KBM-7 (cell line): ENCODE data around the gene GPR176.
"Not testable (repeated sequence)": the region's sequence is repeated elsewhere in the genome, so short reads cannot be mapped to it uniquely, and the experiment has no call there.

Experiments used
- DNase-seq: peaks from one replicate; pipeline ENCODE4 v3.0.0-alpha.2; 2015
- in situ Hi-C: fragments of 300-500 bp; cut with MboI; formaldehyde crosslinking; loops from 2 replicates; pipeline ENCODE4 v1.14.3; 2020; ENCODE audit warnings: low sequenced_read_pairs, low pct_unique_long_range_greater_than_20kb, mixed read lengths

GPR176 gene

GRCh38 chr15:39835550-39835949 lies 84.5 kb downstream of the GPR176 start:
- no peak for DNase-seq
- in situ Hi-C loops, result no loop called here

GRCh38 chr15:39834256-39834655 lies 85.8 kb downstream of the GPR176 start:
- no peak for DNase-seq
- in situ Hi-C loops, result no loop called here

GRCh38 chr15:39833515-39833981 lies 86.5 kb downstream of the GPR176 start:
- in situ Hi-C loops, result no loop called here
- DNase-seq, result no peak

GRCh38 chr15:39830166-39830565 lies 89.9 kb downstream of the GPR176 start:
- in situ Hi-C loops, result no loop called here
- no peak for DNase-seq

- in situ Hi-C loops, result no loop called here
- no peak for DNase-seq
Measured at GRCh38 chr15:39828374-39828931, 91.6 kb downstream of the GPR176 start.

- in situ Hi-C loops, result no loop called here
- no peak for DNase-seq
Measured at GRCh38 chr15:39826975-39827374, 93.1 kb downstream of the GPR176 start.

- no peak for DNase-seq
- in situ Hi-C loops, result no loop called here
Measured at GRCh38 chr15:39823634-39824033, 96.4 kb downstream of the GPR176 start.

- in situ Hi-C loops, result no loop called here
- DNase-seq, result no peak
Measured at GRCh38 chr15:39820050-39820602, 99.9 kb downstream of the GPR176 start.

- in situ Hi-C loops, result no loop called here
- DNase-seq, result no peak
Measured at GRCh38 chr15:39819533-39819932, 100.5 kb downstream of the GPR176 start.

- no peak for DNase-seq
- in situ Hi-C loops, result no loop called here
Measured at GRCh38 chr15:39817892-39818291, 102.2 kb downstream of the GPR176 start.

- in situ Hi-C loops, result no loop called here
- no peak for DNase-seq
Measured at GRCh38 chr15:39814489-39814888, 105.6 kb downstream of the GPR176 start.

- in situ Hi-C loops, result not testable (repeated sequence)
Measured at GRCh38 chr15:39812651-39813050, 107.4 kb downstream of the GPR176 start.

GRCh38 chr15:39808909-39809308 lies 111.2 kb downstream of the GPR176 start:
- in situ Hi-C loops, result no loop called here

More at GRCh38 chr15:39812651-39813050, 107.4 kb downstream of the GPR176 start:
- DNase-seq, result not testable (repeated sequence)

GRCh38 chr15:39807791-39808190 lies 112.3 kb downstream of the GPR176 start:
- no peak for DNase-seq
- in situ Hi-C loops, result no loop called here

More at GRCh38 chr15:39808909-39809308, 111.2 kb downstream of the GPR176 start:
- no peak for DNase-seq

- in situ Hi-C loops, result no loop called here
- no peak for DNase-seq
Measured at GRCh38 chr15:39804026-39804425, 116.0 kb downstream of the GPR176 start.

- in situ Hi-C loops, result no loop called here
- DNase-seq, result no peak
Measured at GRCh38 chr15:39803016-39803415, 117.0 kb downstream of the GPR176 start.

GRCh38 chr15:39801641-39802309 lies 118.3 kb downstream of the GPR176 start:
- peak; percentile 36 for DNase-seq
- in situ Hi-C loops, result no loop called here

- in situ Hi-C loops, result loop anchor here (25.0 kb wide), 1 partner anchor 463 kb away; no protein-coding TSS in a partner anchor
- no peak for DNase-seq
Measured at GRCh38 chr15:39799552-39800011, 120.5 kb downstream of the GPR176 start.

- in situ Hi-C loops, result loop anchor here (25.0 kb wide), 1 partner anchor 464 kb away; no protein-coding TSS in a partner anchor
- DNase-seq, result no peak
Measured at GRCh38 chr15:39798382-39798781, 121.7 kb downstream of the GPR176 start.

GRCh38 chr15:39797407-39797806 lies 122.7 kb downstream of the GPR176 start:
- DNase-seq, result no peak
- in situ Hi-C loops, result loop anchor here (25.0 kb wide), 1 partner anchor 465 kb away; no protein-coding TSS in a partner anchor
